ENCODE results near the gene FBXL13. TPM values are rescaled to one million over a fixed set of nuclear protein-coding genes. Genes with fewer than 3 reads are reported as not detected.

The FBXL13 gene
- total RNA-seq, 1 experiment from 2014 or later, result 2.5 TPM

DNA sequence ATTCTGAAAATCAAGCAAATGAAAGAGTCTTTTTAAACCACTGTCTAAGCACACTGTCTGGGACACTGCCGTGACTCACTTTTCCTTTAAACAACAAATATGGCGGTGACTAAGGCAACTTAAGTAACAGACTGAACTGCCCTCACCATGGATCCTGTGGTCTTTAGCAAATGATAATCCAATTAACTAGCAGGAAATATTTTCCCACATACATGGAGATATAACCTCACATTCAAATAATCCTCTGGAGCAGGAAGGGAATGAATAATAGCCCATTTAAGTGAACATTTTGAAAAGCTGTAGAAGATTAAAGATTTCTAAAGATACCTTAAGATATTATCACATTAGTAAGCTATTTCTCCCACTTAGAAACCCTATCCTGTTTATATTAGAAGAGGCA, 202.1 kb downstream of the FBXL13 start:
- in situ Hi-C loops (cut with HindIII; ENCODE audit: low pct_unique_long_range_greater_than_20kb, low sequenced_read_pairs) (no loop called here), intact Hi-C loops (cut with micrococcal nuclease; ENCODE audit: unreplicated experiment) (no loop called here)
- no TSS peak for BruUV-seq (replicated peaks)
- ChIA-PET POLR2A (no interaction called here), CTCF (no interaction called here)
- TF ChIP-seq POLR2AphosphoS5 (IDR thresholded peaks at IDR 0.05; ENCODE audit: low read depth, low read length) (no peak), TCF7L2 (IDR thresholded peaks at IDR 0.05; ENCODE audit: low read depth, low read length) (no peak), REST (IDR thresholded peaks at IDR 0.05; ENCODE audit: insufficient read depth in 1 of 2, low read depth in 2 of 2, low read length in 1 of 2) (no peak), CTCF (IDR thresholded peaks at IDR 0.05) (no peak), SIN3A (IDR thresholded peaks at IDR 0.05; ENCODE audit: borderline replicate concordance, insufficient read depth, low read depth, low read length) (no peak)
- Histone ChIP-seq H3K4me1 (ENCODE audit: control insufficient read depth, insufficient read depth, low read length) (peaks cover 11% of the 10 kb centered on the region), H3K27ac (ENCODE audit: low read length) (peak overlapping the region; percentile 23; the same call in 1 of the 2 replicates), H3K9me3 (ENCODE audit: control insufficient read depth, insufficient read depth, low read depth, low read length) (no peaks in the 10 kb centered on the region; the same call in 1 of the 2 replicates), H3K36me3 (ENCODE audit: control insufficient read depth, insufficient read depth, low read length) (no peaks in the 10 kb centered on the region), H3K4me3 (ENCODE audit: low read depth in 2 of 2, low read length in 2 of 2) (no peak overlapping the region), H3K27me3 (ENCODE audit: control insufficient read depth, insufficient read depth, low read length) (no peaks in the 10 kb centered on the region)
- DNase-seq (ENCODE audit: low read depth, low spot score), result no peak
- no peak for ATAC-seq

DNA sequence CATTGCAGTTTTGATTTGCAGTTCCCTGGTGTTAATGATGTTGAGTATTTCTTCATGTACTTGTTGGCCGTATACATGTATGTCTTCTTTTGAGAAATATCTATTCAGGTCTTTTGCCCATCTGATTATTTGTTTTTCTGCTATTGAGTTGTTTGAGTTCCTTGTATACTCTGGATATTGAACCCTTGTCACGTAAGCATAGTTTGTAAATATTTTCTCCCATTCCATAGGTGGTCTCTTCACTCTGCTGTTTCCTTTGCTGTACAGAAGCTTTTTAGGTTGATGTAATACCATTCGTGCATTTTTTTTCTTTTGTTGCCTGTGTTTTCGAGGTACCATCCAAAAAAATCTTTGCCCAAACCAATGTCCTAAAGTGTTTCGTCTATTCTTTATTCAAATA, 205.4 kb downstream of the FBXL13 start:
- no peaks in the 10 kb centered on the region for H3K27me3 ChIP-seq (ENCODE audit: control insufficient read depth, insufficient read depth, low read length)
- intact Hi-C loops (cut with micrococcal nuclease; ENCODE audit: unreplicated experiment) (no loop called here), in situ Hi-C loops (cut with HindIII; ENCODE audit: low pct_unique_long_range_greater_than_20kb, low sequenced_read_pairs) (no loop called here)
- no peaks in the 10 kb centered on the region for H3K36me3 ChIP-seq (ENCODE audit: control insufficient read depth, insufficient read depth, low read length)
- no peak for TF ChIP-seq REST (IDR thresholded peaks at IDR 0.05; ENCODE audit: insufficient read depth in 1 of 2, low read depth in 2 of 2, low read length in 1 of 2)
- TF ChIP-seq TCF7L2 (IDR thresholded peaks at IDR 0.05; ENCODE audit: low read depth, low read length), result no peak
- no peak for TF ChIP-seq CTCF (IDR thresholded peaks at IDR 0.05)
- BruUV-seq (replicated peaks), result no TSS peak
- DNase-seq (ENCODE audit: low read depth, low spot score) (no peak), ATAC-seq (no peak)
- ChIA-PET CTCF (no interaction called here), POLR2A (no interaction called here)
- H3K27ac ChIP-seq (ENCODE audit: low read length), result no peak overlapping the region
- no peaks in the 10 kb centered on the region for H3K9me3 ChIP-seq (ENCODE audit: control insufficient read depth, insufficient read depth, low read depth, low read length)
- H3K4me3 ChIP-seq (ENCODE audit: low read depth in 2 of 2, low read length in 2 of 2), result no peak overlapping the region
- H3K4me1 ChIP-seq (ENCODE audit: control insufficient read depth, insufficient read depth, low read length), result peaks cover 11% of the 10 kb centered on the region
